Mucosa of descending colon (tissue), 3 donors: ENCODE data around the gene CASKIN1. TPM values are rescaled to one million over a fixed set of nuclear protein-coding genes. Genes with fewer than 3 reads are reported as not detected.
"Not testable (repeated sequence)": the region's sequence is repeated elsewhere in the genome, so short reads cannot be mapped to it uniquely, and the experiment has no call there.

Source experiments
- ATAC-seq: fragments of 200-7000 bp; cut with Tn5 transposase; one replicate; pipeline ENCODE4 v1.9.1; 2020; ENCODE audit warnings: mild to moderate bottlenecking, moderate library complexity
- DNase-seq, 3 donors: peaks; one replicate each; pipeline ENCODE4 v3.0.0-alpha.2; 2020
- H3K36me3 ChIP-seq: fragments of 200-600 bp; one replicate; pipeline ENCODE4 v1.8.0; 2021; ENCODE audit warnings: low read depth, mild to moderate bottlenecking
- H3K4me1 ChIP-seq: fragments of 200-600 bp; one replicate; pipeline ENCODE4 v1.8.0; 2021; ENCODE audit warnings: low read depth, mild to moderate bottlenecking
- H3K4me3 ChIP-seq: fragments of 200-600 bp; one replicate; pipeline ENCODE4 v1.8.0; 2021; ENCODE audit warnings: mild to moderate bottlenecking
- H3K9me3 ChIP-seq: fragments of 200-600 bp; one replicate; pipeline ENCODE4 v1.8.0; 2021; ENCODE audit warnings: mild to moderate bottlenecking
- CTCF ChIP-seq: fragments of 200-600 bp; IDR thresholded peaks from one replicate; pipeline ENCODE4 v1.8.0; 2022; ENCODE audit warnings: antibody characterized with exemption, mild to moderate bottlenecking
- intact Hi-C, 2 donors: fragments of 100-400 bp; cut with DNase I in 1 of 2; cut with micrococcal nuclease in 1 of 2; formaldehyde crosslinking; loops; one replicate each; pipeline versions ENCODE4 v1.11.0 to v1.11.1; 2022; cut with DNase I, micrococcal nuclease
- total RNA-seq, 3 donors: library from RNA; stranded (reverse); fragmentation: NEBNext Ultra II Directional in 2 of 3; extraction: Animal tissue kit (Norgen Biotek cat#: 25700) in 2 of 3; gene quantifications; one replicate each; pipeline versions ENCODE4 v1.2.1 to v1.2.4, GENCODE V29; 2021 to 2023
- donor health status: DM: no; HTN: no; CAD: no; lungs with moderate emphysema.
- donor health status: DM: no; HTN: no; CAD: no.
- donor health status: DM: no; HTN: yes; CAD: no.

The CASKIN1 gene
- total RNA-seq, 3 donors from 2014 or later = 0.06 to 1.5 (median 1.0) TPM

- intact Hi-C loops = no loop called here
- no peak for TF ChIP-seq CTCF
- no peaks in the 10 kb centered on the region for H3K9me3 ChIP-seq
- H3K36me3 ChIP-seq = peaks cover 3% of the 10 kb centered on the region
- H3K4me3 ChIP-seq = no peak overlapping the region
- no peak for ATAC-seq
- DNase-seq = no peak
- peaks cover 3% of the 10 kb centered on the region for H3K4me1 ChIP-seq
Measured at GRCh38 chr16:2242598-2242997, 46.2 kb upstream of the CASKIN1 start.

- H3K36me3 ChIP-seq, H3K9me3 ChIP-seq, ATAC-seq, intact Hi-C loops, H3K4me3 ChIP-seq, DNase-seq: not testable (repeated sequence)
- peaks cover 22% of the 10 kb centered on the region for H3K4me1 ChIP-seq
Measured at GRCh38 chr16:2240331-2240730, 43.9 kb upstream of the CASKIN1 start.

- peak; percentile 50 for ATAC-seq
- TF ChIP-seq CTCF = no peak
- peak in 1 of 3 donors; percentile 54 for DNase-seq
Measured at GRCh38 chr16:2238838-2239675, 42.7 kb upstream of the CASKIN1 start.

GRCh38 chr16:2238150-2238837 lies 41.9 kb upstream of the CASKIN1 start:
- peaks cover 22% of the 10 kb centered on the region for H3K4me1 ChIP-seq
- peak; percentile 33 for ATAC-seq
- DNase-seq = no peak
- H3K9me3 ChIP-seq = no peaks in the 10 kb centered on the region
- H3K36me3 ChIP-seq = no peaks in the 10 kb centered on the region
- no peak overlapping the region for H3K4me3 ChIP-seq
- TF ChIP-seq CTCF = no peak
- intact Hi-C loops = no loop called here

More at GRCh38 chr16:2238838-2239675, 42.7 kb upstream of the CASKIN1 start:
- H3K4me1 ChIP-seq = peaks cover 22% of the 10 kb centered on the region
- H3K36me3 ChIP-seq = no peaks in the 10 kb centered on the region
- no peaks in the 10 kb centered on the region for H3K9me3 ChIP-seq
- intact Hi-C loops = no loop called here
- H3K4me3 ChIP-seq = no peak overlapping the region

GRCh38 chr16:2237493-2238149 lies 41.2 kb upstream of the CASKIN1 start:
- peaks cover 22% of the 10 kb centered on the region for H3K4me1 ChIP-seq
- peak; percentile 30 for ATAC-seq
- H3K4me3 ChIP-seq = no peak overlapping the region
- no peaks in the 10 kb centered on the region for H3K9me3 ChIP-seq
- intact Hi-C loops = no loop called here
- H3K36me3 ChIP-seq = no peaks in the 10 kb centered on the region
- TF ChIP-seq CTCF = no peak
- DNase-seq = peak in 1 of 3 donors; percentile 48

- Histone ChIP-seq H3K36me3 (peaks cover 3% of the 10 kb centered on the region), H3K4me1 (peaks cover 22% of the 10 kb centered on the region), H3K9me3 (no peaks in the 10 kb centered on the region), H3K4me3 (no peak overlapping the region)
- no peak for DNase-seq
- no peak for TF ChIP-seq CTCF
- intact Hi-C loops = no loop called here
- no peak for ATAC-seq
Measured at GRCh38 chr16:2237102-2237482, 40.7 kb upstream of the CASKIN1 start.
